ENCODE data around the gene COL19A1.
"Not testable (repeated sequence)": the region's sequence is repeated elsewhere in the genome, so short reads cannot be mapped to it uniquely, and the experiment has no call there.

The COL19A1 gene

GRCh38 chr6:69866351-69866769, at the start of gene COL19A1:
Gene COL19A1, plus strand, starts transcription at chr6:69866556. Its CDS starts 13,012 bp downstream, at chr6:69879568.
- DNase-seq = no peak

- no peak for DNase-seq
Observed at GRCh38 chr6:69816569-69816968, 49.8 kb upstream of the COL19A1 start.

- no peak for DNase-seq
Observed at GRCh38 chr6:69817358-69817757, 49.0 kb upstream of the COL19A1 start.

GRCh38 chr6:69818223-69818930, 48.0 kb upstream of the COL19A1 start:
- DNase-seq = no peak

- DNase-seq = no peak
Observed at GRCh38 chr6:69819138-69819537, 47.2 kb upstream of the COL19A1 start.

GRCh38 chr6:69820018-69820417, 46.3 kb upstream of the COL19A1 start:
- DNase-seq = no peak

- no peak for DNase-seq
Observed at GRCh38 chr6:69820438-69820837, 45.9 kb upstream of the COL19A1 start.

- not testable (repeated sequence) for DNase-seq
Observed at GRCh38 chr6:69824355-69824754, 42.0 kb upstream of the COL19A1 start.

- DNase-seq = no peak
Observed at GRCh38 chr6:69825904-69826303, 40.5 kb upstream of the COL19A1 start.

GRCh38 chr6:69827276-69827893, 39.0 kb upstream of the COL19A1 start:
- DNase-seq = no peak

- no peak for DNase-seq
Observed at GRCh38 chr6:69832558-69832957, 33.8 kb upstream of the COL19A1 start.

- DNase-seq = peak; percentile 13
Observed at GRCh38 chr6:69835414-69836179, 30.8 kb upstream of the COL19A1 start.

GRCh38 chr6:69841862-69842261, 24.5 kb upstream of the COL19A1 start:
- no peak for DNase-seq

GRCh38 chr6:69843189-69843588, 23.2 kb upstream of the COL19A1 start:
- DNase-seq = no peak

- no peak for DNase-seq
Observed at GRCh38 chr6:69846312-69846711, 20.0 kb upstream of the COL19A1 start.

GRCh38 chr6:69846770-69847491, 19.4 kb upstream of the COL19A1 start:
- DNase-seq = no peak

GRCh38 chr6:69847492-69847788, 18.9 kb upstream of the COL19A1 start:
- DNase-seq = no peak

GRCh38 chr6:69848552-69848951, 17.8 kb upstream of the COL19A1 start:
- DNase-seq = peak; percentile 27

- no peak for DNase-seq
Observed at GRCh38 chr6:69852706-69853105, 13.7 kb upstream of the COL19A1 start.

- no peak for DNase-seq
Observed at GRCh38 chr6:69861986-69862385, 4.4 kb upstream of the COL19A1 start.

- DNase-seq = no peak
Observed at GRCh38 chr6:69863766-69864165, 2.6 kb upstream of the COL19A1 start.

- DNase-seq = no peak
Observed at GRCh38 chr6:69865126-69865525, 1.2 kb upstream of the COL19A1 start.
